ENCODE data around the gene LRRK1.

- TF ChIP-seq CTCF (IDR thresholded peaks at IDR 0.05) (no peak), POLR2A (IDR thresholded peaks at IDR 0.05) (no peak)
These were observed 114.6 kb downstream of the LRRK1 start for GRCh38 chr15:101033801-101034200.
